GM21717 (cell line): ENCODE results near the gene TSPAN31.
A peak's percentile ranks its signal among the peaks of the same experiment; 100 is the strongest.
"Not testable (repeated sequence)": the region's sequence is repeated elsewhere in the genome, so short reads cannot be mapped to it uniquely, and the experiment has no call there.

Experiments used
- ATAC-seq: cut with Tn5 transposase; IDR thresholded peaks from one replicate; pipeline ENCODE4 v1.9.1; 2021; ENCODE audit warnings: mild to moderate bottlenecking, moderate library complexity; ENCODE audit not compliant: unreplicated experiment

TSPAN31 gene

GRCh38 chr12:57765698-57766463 is 21.0 kb downstream of the TSPAN31 start:
- no peak for ATAC-seq

- ATAC-seq = no peak
These were observed 21.8 kb downstream of the TSPAN31 start, which contains the start of gene CYP27B1 for GRCh38 chr12:57766464-57767304. Gene CYP27B1 (minus strand): TSS chr12:57767078. CDS start chr12:57767041, 37 bp downstream.

DNA sequence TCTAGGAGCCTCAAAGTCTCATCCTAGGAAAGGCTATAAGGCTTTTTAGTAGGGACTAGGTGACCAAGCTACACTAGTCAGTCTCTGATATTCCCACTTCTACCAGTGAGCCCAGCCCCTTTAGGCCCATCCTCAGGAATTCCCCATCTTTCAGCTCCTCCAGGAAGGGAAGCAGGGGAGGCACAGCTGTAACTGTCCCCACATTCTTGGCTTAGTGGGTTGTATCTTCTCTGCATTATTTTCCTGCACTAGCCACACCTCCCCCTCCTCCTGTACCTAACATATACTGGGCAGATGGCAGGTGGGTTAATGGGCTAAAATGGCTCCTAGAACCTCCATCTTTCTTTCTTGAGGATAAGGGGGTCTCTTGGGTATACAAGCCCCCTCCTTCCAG is 22.5 kb downstream of the TSPAN31 start:
- no peak for ATAC-seq

DNA sequence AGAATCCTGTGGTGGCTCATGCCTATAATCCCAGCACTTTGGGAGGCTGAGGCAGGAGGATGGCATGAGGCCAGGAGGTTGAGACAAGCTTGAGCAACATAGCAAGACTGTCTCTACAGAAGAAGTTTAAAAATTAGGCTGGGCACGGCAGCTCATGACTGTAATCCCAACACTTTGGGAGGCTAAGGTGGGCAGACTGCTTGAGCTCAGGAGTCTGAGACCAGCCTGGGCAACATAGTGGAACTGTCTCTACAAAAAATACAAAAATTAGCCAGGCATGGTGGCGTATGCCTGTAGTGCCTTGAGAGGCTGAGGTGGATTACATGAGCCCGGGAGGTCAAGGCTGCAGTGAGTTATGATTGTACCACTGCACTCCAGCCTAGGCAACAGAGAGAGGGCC is 23.0 kb downstream of the TSPAN31 start:
- no peak for ATAC-seq

DNA sequence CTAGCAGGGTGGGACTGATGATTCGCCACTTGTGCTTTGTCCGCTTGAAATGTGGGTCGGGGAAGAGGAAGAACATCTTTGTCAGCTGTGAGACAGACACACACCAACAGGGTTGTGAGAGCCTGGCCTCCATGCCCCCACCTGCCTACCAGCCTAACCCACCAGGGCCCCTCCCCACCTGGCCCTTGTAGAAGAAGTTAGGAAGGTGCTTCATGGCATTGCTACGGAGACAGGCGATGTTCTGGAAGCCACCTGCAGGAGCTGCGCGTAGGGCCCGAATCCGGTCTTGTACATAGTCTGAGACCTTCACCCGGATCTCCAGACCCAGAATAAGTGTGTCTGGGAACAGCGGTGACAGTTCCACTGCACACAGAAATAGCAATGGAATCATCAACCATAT is 24.8 kb downstream of the TSPAN31 start:
- ATAC-seq = no peak

DNA sequence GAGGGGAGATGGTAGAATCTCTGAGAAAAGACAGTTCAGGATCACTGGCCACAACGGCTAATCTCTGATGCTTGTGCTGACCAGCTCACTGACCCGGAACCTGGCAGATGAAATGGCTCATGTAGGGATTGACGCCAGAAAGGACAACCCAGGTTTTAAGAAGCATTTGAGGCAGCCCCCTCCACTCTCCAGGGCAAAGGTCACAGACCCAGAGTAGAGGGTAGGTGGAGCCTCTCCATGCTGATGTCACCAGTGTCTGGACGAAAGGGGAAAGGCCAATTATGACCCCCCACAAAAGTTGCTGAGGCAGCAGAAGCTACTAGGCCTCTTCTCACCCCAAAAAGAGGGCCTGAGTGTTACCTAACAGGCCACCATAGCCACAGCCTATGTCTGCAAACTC is 25.9 kb downstream of the TSPAN31 start:
- ATAC-seq = no peak

- ATAC-seq = peak; percentile 75
These were observed 26.5 kb downstream of the TSPAN31 start for GRCh38 chr12:57771236-57771872.

DNA sequence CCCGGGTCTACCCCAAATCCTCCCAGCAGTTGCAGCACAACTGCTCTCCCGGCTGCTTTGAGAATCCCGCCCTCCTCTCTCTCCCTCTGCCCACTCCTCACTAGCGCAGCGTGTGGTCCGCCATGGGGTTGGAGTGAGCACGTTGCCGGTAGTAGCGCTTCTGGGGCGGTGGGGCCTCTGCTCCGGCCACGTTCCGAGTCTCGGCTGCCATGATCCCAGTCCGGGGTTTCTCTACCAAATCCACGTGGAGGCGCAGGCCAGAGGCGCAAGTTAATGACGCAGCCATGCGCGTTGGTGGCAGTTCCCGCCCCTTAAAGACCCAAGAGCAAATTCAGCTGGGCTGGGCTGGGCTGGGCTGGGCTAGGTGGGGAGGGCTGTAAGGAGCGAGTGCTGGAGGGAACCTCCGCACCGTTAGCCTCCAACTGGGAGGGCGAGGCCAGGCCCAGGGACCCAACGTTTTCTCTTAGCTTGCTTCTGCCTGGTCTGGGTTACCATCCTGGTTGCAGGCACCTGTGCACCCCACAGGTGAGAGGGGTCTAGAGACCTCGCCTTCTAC is 27.1 kb downstream of the TSPAN31 start, which contains the start of gene METTL1:
Gene METTL1 (minus strand): TSS at position 233 of the 556 bp plus-strand sequence. CDS start 22 bp downstream, at position 211.
- peak; percentile 72 for ATAC-seq

DNA sequence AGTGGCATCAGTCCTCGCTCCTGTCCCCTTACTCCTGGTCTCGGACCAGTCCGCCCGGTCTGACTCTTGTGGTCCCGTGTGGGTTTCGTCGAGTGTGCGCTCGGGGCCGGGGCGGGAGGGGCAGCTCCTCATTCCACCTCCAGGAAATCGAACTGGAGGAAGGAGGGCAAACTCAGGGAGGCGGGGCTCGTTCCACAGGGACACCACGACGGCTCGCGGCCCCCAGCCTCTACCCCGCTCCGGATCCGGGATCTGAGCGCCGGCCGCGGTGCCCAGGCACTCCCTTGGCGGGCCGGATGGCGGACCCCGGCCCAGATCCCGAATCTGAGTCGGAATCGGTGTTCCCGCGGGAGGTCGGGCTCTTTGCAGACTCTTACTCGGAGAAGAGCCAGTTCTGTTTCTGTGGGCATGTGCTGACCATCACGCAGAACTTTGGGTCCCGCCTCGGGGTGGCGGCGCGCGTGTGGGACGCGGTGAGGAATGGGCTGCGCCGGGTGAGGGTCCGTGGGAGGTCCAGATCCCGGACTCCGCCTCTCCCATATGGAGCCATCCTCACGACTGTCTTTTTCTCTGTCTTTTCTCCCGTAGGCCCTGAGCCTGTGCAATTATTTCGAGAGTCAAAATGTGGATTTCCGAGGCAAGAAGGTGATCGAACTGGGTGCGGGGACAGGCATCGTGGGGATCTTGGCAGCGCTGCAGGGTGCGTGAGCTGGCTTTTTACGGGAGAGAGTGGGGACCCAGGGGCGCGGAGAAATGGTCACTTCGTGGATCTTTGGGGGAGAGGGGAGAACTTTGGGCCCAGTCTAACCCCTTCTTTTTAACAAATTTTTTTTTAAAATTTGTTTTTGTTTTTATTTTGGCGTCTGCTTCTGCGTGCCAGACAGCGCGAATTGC is 27.8 kb downstream of the TSPAN31 start, which contains the start of gene EEF1AKMT3:
Gene EEF1AKMT3 (plus strand): TSS at position 186 of the 894 bp plus-strand sequence. CDS start 111 bp downstream, at position 297.
- ATAC-seq = peak; percentile 33

GRCh38 chr12:57774634-57775033 is 29.8 kb downstream of the TSPAN31 start:
- ATAC-seq = not testable (repeated sequence)

- ATAC-seq = no peak
These were observed 30.2 kb downstream of the TSPAN31 start for GRCh38 chr12:57775044-57775443.

GRCh38 chr12:57775563-57776246 is 30.9 kb downstream of the TSPAN31 start:
- no peak for ATAC-seq

GRCh38 chr12:57776247-57776587 is 31.4 kb downstream of the TSPAN31 start:
- ATAC-seq = no peak

DNA sequence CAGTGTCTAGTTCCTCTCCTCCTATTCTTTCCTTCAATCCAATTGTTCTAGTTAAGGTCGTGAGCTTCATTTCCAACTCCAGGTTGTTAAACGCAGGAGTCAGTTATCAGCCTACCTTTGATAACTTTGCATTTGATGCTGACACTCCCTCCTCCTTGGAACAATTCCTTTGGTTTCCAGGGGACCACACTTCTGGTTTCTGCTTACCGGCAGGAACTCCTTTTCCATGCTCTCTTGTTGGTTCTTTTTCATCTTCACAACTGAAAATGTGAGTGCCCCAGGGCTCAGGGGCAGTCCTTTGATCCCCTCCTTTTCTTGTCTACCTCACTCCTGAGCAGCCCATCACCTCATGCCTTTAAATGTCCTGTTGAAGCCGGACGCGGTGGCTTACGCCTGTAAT is 32.5 kb downstream of the TSPAN31 start:
- no peak for ATAC-seq

GRCh38 chr12:57777911-57778310 is 33.1 kb downstream of the TSPAN31 start:
- no peak for ATAC-seq

- ATAC-seq = no peak
These were observed 34.9 kb downstream of the TSPAN31 start for GRCh38 chr12:57779736-57780135.

DNA sequence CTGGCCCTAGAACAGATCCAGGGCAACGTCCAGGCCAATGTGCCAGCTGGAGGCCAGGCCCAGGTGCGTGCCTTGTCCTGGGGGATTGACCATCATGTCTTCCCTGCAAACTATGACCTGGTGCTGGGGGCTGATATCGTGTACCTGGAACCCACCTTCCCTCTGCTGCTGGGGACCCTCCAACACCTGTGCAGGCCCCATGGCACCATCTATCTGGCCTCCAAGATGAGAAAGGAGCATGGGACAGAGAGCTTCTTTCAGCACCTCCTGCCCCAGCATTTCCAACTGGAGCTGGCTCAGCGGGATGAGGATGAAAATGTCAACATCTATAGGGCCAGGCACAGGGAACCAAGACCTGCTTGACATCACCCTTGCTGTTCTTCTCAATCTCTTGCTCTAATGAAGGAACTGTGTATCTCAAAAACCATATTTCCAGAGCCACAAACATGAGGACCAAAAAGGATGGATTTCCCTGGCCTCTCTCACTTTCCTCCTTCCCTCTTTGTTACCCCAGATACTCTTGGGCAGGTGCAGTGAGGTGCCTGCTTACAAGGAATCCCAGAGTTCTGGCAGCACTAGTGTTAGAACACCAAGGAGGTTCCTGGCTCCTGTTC is 35.6 kb downstream of the TSPAN31 start:
- no peak for ATAC-seq

- no peak for ATAC-seq
These were observed 36.4 kb downstream of the TSPAN31 start for GRCh38 chr12:57781244-57781643.

DNA sequence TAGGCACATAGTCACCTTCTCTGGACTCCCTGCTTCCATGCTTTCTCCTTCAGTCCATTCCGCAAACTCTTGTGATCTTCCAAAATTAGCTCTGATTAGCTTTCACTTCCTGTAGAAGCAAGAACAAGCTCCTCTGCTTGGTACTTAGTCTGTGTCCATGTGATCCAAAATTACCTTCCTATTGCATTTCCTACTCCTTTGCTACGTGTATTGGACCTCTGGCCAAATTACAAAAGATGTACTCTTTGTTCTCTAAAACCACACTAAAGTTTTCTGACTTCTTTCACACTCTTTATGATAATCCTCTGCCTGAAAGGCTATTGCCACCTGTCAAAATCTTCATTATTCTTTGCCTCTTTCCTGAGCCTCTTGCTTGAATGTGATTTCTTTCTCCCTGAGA is 37.0 kb downstream of the TSPAN31 start:
- no peak for ATAC-seq
